Activated T-cell treated with anti-CD3 and anti-CD28 coated beads for 24 hours (primary cell): ENCODE measurements around the gene ITGB3.
A peak's percentile ranks its signal among the peaks of the same experiment; 100 is the strongest.

Experiments
- DNase-seq: peaks from one replicate; pipeline ENCODE4 v3.0.0-alpha.2; 2020; ENCODE audit warnings: low read depth

ITGB3 gene

GRCh38 chr17:47299239-47299910 is 45.7 kb downstream of the ITGB3 start:
- no peak for DNase-seq

GRCh38 chr17:47300718-47301117 is 47.1 kb downstream of the ITGB3 start:
- DNase-seq = no peak

GRCh38 chr17:47301161-47301560 is 47.5 kb downstream of the ITGB3 start:
- no peak for DNase-seq

- DNase-seq = no peak
Observed at GRCh38 chr17:47301831-47302230, 48.2 kb downstream of the ITGB3 start.

DNA sequence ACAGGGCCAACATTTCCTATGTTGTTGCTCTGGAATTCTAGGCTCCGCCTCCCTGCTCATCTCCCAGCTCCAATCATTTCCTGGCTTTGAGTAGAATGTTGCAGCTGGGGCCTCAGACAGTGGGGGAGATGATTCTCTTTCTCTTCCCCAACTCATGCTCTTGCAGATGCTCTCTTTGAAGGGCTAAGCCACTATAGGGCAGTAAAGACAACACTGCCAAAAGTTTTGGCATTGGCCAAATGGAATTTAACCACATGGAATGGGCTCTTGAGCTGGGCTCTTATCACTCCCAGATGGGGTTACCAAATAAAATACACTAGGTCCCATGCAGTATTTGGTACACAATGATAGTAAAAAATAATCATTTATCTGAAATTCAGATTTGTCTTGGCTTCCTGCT is 50.6 kb downstream of the ITGB3 start:
- no peak for DNase-seq

DNA sequence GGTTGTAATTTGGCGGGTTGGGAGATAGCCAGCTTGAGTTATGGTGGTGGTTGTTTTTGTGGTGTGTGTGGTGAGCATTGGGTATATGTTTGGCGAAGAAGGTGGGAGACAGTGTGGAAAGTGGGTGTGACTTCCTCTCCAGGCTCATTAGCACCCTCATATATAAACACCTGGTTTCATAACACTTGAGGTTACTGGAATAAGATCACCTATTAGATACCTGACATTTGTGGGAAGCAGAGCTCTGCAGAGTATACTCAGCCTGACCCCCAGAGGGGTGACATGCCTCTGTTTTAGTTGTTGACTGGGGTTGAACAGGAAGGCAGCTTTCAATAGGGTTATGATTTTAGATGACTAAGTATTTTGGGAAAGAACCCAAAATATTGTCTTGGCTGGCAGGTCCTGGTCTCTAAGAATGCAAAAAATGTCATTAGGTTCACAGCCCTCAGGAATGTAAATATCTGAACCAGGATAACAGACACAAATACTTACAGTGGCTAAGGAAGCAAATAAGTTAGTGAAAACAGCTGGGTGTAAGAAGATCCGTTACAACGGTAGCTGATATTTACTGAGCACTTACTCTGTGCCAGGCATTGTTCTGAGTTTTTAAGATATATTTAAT is 51.8 kb downstream of the ITGB3 start:
- DNase-seq = no peak

DNA sequence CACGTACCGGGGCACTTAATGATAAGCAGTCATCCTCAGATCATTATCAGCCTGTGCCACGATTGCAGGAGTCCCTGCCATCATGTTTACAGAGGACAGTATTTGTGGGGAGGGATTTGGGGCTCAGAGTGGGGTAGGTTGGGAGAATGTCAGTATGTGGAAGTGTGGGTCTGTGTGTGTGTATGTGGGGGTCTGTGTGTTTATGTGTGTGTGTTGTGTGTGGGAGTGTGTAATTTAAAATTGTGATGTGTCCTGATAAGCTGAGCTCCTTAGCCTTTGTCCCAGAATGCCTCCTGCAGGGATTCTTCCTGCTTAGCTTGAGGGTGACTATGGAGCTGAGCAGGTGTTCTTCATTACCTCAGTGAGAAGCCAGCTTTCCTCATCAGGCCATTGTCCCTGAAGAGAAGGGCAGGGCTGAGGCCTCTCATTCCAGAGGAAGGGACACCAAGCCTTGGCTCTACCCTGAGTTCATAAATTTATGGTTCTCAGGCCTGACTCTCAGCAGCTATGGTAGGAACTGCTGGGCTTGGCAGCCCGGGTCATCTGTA is 56.6 kb downstream of the ITGB3 start:
- no peak for DNase-seq

DNA sequence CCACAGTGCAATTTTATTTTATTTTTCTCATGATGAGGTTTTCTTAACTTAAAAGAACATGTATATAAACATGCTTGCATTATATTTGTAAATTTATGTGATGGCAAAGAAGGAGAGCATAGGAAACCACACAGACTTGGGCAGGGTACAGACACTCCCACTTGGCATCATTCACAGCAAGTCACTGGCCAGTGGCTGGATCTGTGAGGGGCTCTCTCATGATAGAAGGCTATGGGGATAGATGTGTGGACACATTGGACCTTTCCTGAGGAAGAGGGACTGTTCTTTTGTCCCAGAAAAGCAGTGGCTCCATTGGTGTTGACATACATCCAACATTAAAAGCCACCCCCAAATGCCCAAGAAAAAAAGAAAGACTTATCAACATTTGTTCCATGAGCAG is 57.8 kb downstream of the ITGB3 start:
- no peak for DNase-seq

DNA sequence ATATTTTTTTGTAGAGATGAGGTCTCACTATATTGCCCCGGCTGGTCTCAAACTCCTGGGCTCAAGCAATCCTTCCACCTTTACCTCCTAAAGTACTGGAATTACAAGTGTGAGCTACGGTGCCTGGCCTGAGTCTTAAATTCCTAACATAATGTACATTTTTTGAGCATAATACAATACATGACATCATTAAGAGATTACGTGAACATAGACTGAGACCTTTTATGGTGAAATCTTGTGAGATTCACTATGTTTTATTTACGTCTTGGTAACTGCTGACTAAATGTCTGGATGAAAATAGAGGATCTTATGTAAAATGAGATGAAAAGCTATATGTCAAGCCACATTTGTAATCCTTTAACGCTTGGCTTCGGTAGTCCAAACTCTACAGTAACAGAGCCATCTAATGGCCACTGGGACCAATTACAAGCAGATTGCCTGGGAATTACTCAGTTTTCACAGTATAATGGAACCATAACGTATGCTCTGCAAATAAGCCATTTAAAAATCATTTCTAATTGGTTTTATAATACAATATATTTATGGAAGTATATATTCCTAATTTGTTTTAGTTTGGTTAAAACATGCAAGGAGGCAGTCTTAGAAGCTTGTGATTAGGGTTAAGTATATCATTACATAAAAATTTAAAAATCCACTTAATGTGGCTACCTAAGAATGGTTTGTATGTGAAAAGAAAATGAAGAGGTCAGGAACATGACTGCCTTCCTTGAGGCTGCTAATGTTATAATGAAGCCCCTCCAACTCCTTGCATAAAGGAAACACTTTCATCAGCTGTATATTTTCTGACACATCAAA is 62.0 kb downstream of the ITGB3 start:
- DNase-seq = peak; percentile 18

- no peak for DNase-seq
Observed at GRCh38 chr17:47316311-47316710, 62.7 kb downstream of the ITGB3 start.

DNA sequence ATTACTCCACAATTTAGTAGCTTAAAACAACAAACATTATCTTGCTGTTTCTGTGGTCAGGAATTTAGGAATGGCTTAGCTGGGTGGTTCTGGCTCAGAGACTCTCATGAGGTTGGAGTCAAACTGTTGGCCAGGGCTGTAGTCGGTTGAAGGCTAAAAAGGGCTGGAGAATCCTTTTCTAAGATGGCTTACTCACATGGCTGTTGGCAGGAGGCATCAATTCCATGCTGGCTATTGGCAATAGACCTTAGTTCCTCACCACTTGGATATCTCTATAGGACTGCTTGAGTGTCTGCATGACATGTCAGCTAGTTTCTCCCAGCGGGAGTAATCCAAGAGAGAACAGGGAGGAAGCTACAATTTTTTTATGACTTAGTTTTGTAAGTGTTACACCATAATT is 63.5 kb downstream of the ITGB3 start:
- DNase-seq = no peak

DNA sequence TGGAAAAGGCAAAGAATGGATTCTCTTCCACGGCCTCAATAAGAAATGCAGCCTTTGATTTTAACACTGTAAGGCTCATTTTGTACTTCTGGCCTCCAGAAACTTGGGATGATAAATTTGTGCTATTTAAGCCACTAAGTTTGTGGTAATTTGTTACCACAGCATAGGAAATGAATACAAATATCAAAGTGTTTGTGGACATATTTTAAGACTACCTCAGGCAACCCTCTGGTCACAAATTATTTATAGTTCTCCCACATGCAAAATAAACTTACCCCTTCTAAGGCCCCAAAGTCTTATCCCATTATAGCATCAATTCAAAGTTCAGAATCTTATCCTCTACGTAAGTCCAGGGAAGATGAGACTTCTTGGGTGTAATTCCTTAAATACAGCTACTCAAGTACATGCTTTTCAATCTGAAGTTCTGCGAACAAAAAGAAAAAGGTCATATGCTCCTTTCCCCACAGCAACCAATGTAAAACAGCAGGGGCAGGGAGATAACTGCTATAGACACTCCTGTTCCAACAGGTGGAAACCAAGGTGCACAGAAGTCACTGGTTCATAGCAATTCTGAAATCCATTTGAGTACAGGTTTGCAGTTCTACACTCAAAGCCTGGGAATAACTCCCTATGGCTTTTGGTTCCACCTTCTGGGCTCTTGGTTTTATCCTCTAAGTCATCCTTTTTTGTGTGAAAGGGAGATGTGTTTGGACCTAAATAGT is 64.7 kb downstream of the ITGB3 start:
- DNase-seq = no peak

- DNase-seq = no peak
Observed at GRCh38 chr17:47320879-47321502, 67.4 kb downstream of the ITGB3 start.

- DNase-seq = peak; percentile 67
Observed at GRCh38 chr17:47323382-47324223, 70.0 kb downstream of the ITGB3 start, which contains the start of gene EFCAB13. Gene EFCAB13, plus strand, starts transcription at chr17:47323955. Its CDS starts 4,399 bp downstream, at chr17:47328354.

DNA sequence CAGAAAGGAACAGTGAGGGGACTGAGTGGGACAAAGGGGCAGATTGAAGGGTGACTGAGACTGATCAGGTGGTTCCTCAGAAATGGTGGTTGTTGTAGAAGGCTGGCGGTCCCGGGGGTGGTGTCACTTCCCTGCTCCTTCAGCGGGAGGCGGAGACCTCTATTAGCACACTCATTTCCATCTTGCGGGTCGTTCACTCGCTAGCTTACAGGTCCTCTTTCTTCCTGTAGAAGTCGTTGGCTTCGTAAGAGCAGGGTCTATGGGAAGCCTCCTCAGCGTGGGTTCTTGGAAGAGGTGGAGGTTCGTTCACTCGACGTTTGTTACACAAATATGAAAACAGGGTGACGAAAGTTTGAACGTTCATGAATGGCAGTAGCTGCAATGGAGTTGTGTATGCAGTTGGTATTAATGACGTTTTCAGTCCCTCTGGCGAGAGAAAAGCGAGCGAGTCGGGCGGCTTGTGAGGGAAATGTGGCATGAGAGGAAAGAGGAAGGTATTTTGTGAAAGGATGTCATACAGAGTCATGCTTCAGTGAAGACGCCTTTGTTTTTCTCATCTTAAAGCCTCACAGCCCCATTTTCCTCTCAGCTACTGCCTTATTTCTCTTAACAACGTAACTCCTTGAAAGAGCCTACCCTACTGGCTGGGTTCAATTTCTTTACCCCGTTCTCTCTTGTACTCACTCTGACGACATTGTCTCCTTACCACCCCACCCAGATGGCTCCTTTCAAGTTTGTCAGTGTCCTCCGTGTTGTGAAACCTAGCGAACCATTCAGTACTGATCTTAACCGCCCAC is 70.8 kb downstream of the ITGB3 start:
- peak; percentile 26 for DNase-seq

- DNase-seq = no peak
Observed at GRCh38 chr17:47325176-47325575, 71.5 kb downstream of the ITGB3 start.

DNA sequence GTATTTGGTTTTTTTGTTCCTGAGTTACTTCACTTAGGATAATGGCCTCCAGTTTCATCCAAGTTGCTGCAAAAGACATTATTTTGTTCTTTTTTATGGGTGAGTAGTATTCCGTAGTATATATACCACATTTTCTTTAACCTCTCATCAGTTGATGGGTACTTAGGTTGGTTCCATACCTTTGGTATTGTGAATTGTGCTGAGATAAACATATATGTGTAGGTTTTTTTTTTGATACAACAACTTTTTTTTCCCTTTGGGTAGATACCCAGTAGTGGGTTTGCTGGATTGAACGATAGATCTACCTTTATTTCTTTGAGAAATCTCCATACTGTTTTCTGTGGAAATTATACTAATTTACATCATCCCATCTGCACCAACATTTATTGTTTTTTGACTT is 76.9 kb downstream of the ITGB3 start:
- no peak for DNase-seq

DNA sequence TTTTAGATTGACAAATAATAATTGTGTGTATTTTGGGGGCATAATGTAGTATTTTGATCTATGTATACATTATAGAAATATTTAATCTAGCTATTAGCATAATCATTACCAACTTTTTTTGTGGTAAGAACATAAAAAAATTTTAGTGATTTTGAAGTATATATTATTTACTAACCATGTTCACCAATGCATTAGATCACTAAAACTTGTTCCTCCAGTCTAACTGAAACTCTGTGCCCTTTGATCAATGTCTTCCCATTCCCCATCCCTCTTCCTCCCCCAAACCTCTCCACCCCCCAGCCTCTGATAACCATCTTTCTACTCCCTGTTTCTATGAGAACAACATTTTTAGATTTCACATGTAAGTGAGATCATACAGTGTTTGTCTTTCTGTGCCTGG is 78.7 kb downstream of the ITGB3 start:
- DNase-seq = no peak

DNA sequence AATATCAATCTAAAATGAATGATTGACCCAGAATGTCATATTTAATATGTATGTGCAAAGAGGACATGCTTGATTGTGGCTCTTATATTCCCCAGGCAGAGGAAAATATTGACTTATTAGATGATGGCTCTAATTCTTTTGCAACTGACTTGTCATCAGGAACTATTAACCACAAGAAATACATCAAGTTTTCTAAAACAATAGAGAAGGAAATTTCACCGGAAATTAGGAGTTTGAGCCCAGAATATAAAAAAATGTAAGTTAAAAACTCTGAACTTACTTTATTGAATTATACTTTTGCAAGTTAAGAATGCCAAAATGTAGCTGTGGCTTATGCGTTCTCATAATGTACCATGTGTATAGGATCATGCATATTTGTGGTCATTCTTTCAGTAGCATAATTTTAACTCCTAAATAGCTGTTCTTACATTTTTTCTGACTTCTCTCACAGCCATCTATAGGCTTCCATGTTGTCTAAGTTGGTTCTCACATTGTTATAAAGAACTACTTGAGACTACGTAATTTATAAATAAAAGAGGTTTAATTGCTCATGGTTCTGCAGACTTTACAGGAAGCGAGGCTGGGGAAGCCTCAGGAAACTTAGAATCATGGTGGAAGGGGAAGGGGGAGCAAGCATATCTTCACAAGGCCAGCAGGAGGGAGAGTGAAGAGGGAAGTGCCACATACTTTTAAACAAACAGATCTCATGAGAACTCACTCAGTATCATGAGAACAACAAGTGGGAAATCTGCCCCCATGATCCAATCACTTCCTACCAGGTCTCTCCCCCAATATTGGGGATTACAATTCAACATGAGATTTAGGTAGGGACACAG is 81.7 kb downstream of the ITGB3 start:
- DNase-seq = no peak
